CD4-positive, alpha-beta memory T cell (primary cell): ENCODE results near the gene CEP295NL. TPM values are rescaled to one million over a fixed set of nuclear protein-coding genes. Genes with fewer than 3 reads are reported as not detected.

Experiments used
- CTCF ChIA-PET: fragments of 350-600 bp; sonication (Branson Sonifier 250); formaldehyde crosslinking; loops from one replicate; lab custom pipeline; 2021; ENCODE audit warnings: inconsistent platforms; ENCODE audit not compliant: partially characterized antibody; lab: Charles Lee
- POLR2A ChIA-PET: fragments of 350-600 bp; sonication (Branson Sonifier 250); formaldehyde crosslinking; loops from one replicate; lab custom pipeline; 2021; ENCODE audit not compliant: partially characterized antibody; lab: Charles Lee
- DNase-seq, 5 donors: peaks; one replicate each; pipeline versions ENCODE4 v3.0.0 to v3.0.0-alpha.2; 2020 to 2022; ENCODE audit warnings: mixed read lengths in 1 of 5
- H3K27ac ChIP-seq: one replicate; pipeline ENCODE4 v1.7.0; 2013; ENCODE audit warnings: low read depth, low read length
- H3K27me3 ChIP-seq: 2 replicates; pipeline ENCODE4 v1.7.0; 2013; ENCODE audit warnings: mild to moderate bottlenecking, low read length, moderate library complexity; ENCODE audit not compliant: insufficient read depth
- H3K36me3 ChIP-seq: 2 replicates; pipeline ENCODE4 v1.7.0; 2013; ENCODE audit warnings: mild to moderate bottlenecking, low read length, moderate library complexity; ENCODE audit not compliant: insufficient read depth
- H3K4me1 ChIP-seq: 2 replicates; pipeline ENCODE4 v1.7.0; 2013; ENCODE audit warnings: mild to moderate bottlenecking, low read length, moderate library complexity; ENCODE audit not compliant: insufficient read depth
- H3K4me3 ChIP-seq, 2 donors: one replicate each; pipeline ENCODE4 v1.7.0; 2013; ENCODE audit warnings: low read length in 2 of 2, mild to moderate bottlenecking in 1 of 2
- H3K9me3 ChIP-seq, 2 donors: one replicate each; pipeline ENCODE4 v1.7.0; 2013; ENCODE audit warnings: low read length in 2 of 2, control low read depth in 1 of 2; ENCODE audit not compliant: control insufficient read depth in 1 of 2
- H3K27ac Mint-ChIP-seq, 7 donors: one replicate each; pipeline ENCODE4 v1.8.0; 2020 to 2021; ENCODE audit warnings: mixed read lengths in 7 of 7, mild to moderate bottlenecking in 6 of 7, inconsistent platforms in 3 of 7, moderate library complexity in 3 of 7
- H3K27me3 Mint-ChIP-seq, 2 donors: one replicate each; pipeline ENCODE4 v1.8.0; 2020 to 2021; ENCODE audit warnings: mixed read lengths in 2 of 2
- H3K36me3 Mint-ChIP-seq, 2 donors: one replicate each; pipeline ENCODE4 v1.8.0; 2020 to 2021; ENCODE audit warnings: mixed read lengths in 2 of 2, inconsistent platforms in 1 of 2, mild to moderate bottlenecking in 1 of 2
- H3K4me1 Mint-ChIP-seq, 4 donors: one replicate each; pipeline ENCODE4 v1.8.0; 2020 to 2021; ENCODE audit warnings: mixed read lengths in 4 of 4, mild to moderate bottlenecking in 1 of 4
- H3K4me3 Mint-ChIP-seq, 8 donors: one replicate each; pipeline ENCODE4 v1.8.0; 2020 to 2021; ENCODE audit warnings: mixed read lengths in 8 of 8, mild to moderate bottlenecking in 7 of 8, moderate library complexity in 6 of 8, inconsistent platforms in 3 of 8
- H3K9me3 Mint-ChIP-seq, 8 donors: one replicate each; pipeline ENCODE4 v1.8.0; 2020 to 2021; ENCODE audit warnings: mixed read lengths in 8 of 8, mild to moderate bottlenecking in 5 of 8, inconsistent platforms in 3 of 8, moderate library complexity in 1 of 8
- intact Hi-C: fragments of 100-400 bp; cut with micrococcal nuclease; formaldehyde crosslinking; loops from one replicate; pipeline ENCODE4 v1.15.1; 2023
- polyA plus RNA-seq, 2 donors: library from polyadenylated mRNA; unstranded; fragments of 300-500 nt; fragmentation: Illumina TruSeq; gene quantifications; one replicate each; pipeline ENCODE4 v1.2.3, GENCODE V29; 2021
- total RNA-seq, 2 experiments: library from RNA; stranded (reverse); gene quantifications; one replicate each; pipeline ENCODE4 v1.2.3, GENCODE V29; 2021

The CEP295NL gene
- total and polyA plus RNA-seq, 4 experiments from 2014 or later, result 0.28 TPM; not detected in 3

DNA sequence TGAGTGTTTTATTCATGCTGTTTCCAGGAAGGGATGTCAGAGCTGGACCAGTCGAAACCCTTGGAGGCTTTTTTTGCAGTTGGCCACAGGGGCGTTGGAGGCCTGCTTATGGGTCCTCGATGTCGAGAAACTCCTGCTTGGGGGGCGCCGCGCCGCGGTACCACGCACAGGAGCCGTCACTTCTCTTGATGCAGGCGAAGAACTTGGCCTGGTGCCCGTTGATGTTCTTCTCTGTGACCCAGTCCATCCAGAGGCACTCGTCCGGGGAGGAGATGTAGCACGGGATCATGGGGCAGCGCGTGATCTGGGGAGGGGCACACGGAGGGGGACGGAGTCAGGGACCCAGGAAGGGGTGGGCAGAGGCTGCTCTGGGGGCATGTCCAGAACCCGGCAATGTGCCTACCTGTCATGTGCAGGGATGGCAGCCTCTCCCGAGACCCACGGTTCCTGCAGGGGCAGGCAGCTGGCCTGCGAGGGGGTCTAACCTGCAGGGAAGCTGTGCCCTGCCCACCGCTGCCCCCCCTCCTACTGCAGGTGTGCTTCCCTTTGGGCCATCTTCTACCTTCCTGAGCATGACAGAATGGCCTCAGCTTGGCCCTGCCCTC, 47.3 kb downstream of the CEP295NL start:
- no peak for DNase-seq
- Mint-ChIP-seq H3K36me3 (no peaks in the 10 kb centered on the region), H3K27ac (no peak overlapping the region), H3K4me3 (no peak overlapping the region), H3K27me3 (no peaks in the 10 kb centered on the region), H3K4me1 (no peaks in the 10 kb centered on the region), H3K9me3 (no peaks in the 10 kb centered on the region)
- no peaks in the 10 kb centered on the region for H3K4me1 ChIP-seq
- H3K36me3 ChIP-seq, result no peaks in the 10 kb centered on the region
- intact Hi-C loops, result no loop called here
- POLR2A ChIA-PET, result no interaction called here
- CTCF ChIA-PET, result no interaction called here
- H3K9me3 ChIP-seq, result no peaks in the 10 kb centered on the region
- no peak overlapping the region for H3K4me3 ChIP-seq
- H3K27me3 ChIP-seq, result no peaks in the 10 kb centered on the region
- no peak overlapping the region for H3K27ac ChIP-seq

DNA sequence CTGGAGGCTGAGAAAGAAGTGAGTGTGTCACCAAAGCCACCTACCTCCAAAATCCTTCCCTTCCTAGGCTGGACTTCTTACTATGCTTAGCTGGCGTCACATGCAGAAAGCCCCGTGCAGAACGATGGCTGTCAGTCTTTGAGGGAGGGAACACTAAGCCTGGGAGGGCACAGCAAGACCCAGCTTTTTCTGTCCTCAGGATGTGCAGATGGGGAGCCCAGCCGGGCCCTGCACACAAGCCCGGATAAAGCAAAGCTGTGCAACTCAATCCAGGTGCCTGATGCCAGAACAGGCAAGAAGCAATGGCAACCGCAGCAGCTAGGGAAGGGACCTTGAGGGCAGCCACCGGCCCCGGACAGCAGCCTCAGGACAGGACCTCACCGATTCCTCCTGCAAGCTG, 48.5 kb downstream of the CEP295NL start:
- no peaks in the 10 kb centered on the region for H3K9me3 Mint-ChIP-seq
- Histone ChIP-seq H3K36me3 (no peaks in the 10 kb centered on the region), H3K27me3 (no peaks in the 10 kb centered on the region), H3K4me3 (no peak overlapping the region), H3K27ac (no peak overlapping the region), H3K4me1 (no peaks in the 10 kb centered on the region), H3K9me3 (no peaks in the 10 kb centered on the region)
- H3K27ac Mint-ChIP-seq, result peak overlapping the region in 2 of 7 donors; percentile 23 to 36
- no peak for DNase-seq
- H3K36me3 Mint-ChIP-seq, result no peaks in the 10 kb centered on the region
- intact Hi-C loops, result no loop called here
- H3K4me3 Mint-ChIP-seq, result no peak overlapping the region
- H3K4me1 Mint-ChIP-seq, result no peaks in the 10 kb centered on the region
- CTCF ChIA-PET, result interaction anchor here (1.1 kb wide), 1 partner anchor 11 kb away, joined by 5 read pairs; no protein-coding TSS in a partner anchor
- no peaks in the 10 kb centered on the region for H3K27me3 Mint-ChIP-seq
- POLR2A ChIA-PET, result no interaction called here

DNA sequence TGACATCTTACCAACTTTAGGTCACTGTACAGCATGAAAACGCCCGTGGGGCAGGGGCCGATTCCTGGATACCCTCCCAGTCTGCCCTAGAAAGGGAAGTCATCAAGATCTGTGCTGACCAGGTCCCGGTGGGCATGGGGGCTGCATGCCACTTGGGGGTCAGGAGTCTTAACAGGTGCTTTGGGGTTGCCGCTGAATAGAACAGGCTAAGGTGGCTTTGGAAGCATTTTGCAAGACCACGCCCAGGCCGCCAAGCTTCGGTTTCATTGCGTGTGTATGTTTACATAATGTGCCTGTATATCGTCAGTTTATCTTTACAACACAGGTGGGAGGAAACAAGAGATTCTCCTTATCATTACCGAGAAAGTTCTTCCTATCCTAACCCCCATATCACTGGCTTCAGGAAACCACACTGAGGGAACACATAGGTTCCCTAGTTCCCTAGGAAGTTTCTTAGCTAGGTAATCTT, 49.0 kb downstream of the CEP295NL start:
- POLR2A ChIA-PET, result no interaction called here
- H3K36me3 ChIP-seq, result no peaks in the 10 kb centered on the region
- H3K36me3 Mint-ChIP-seq, result no peaks in the 10 kb centered on the region
- CTCF ChIA-PET, result interaction anchor here (1.1 kb wide), 1 partner anchor 12 kb away, joined by 5 read pairs; no protein-coding TSS in a partner anchor
- H3K27ac Mint-ChIP-seq, result no peak overlapping the region
- no peak for DNase-seq
- no peak overlapping the region for H3K27ac ChIP-seq
- no peaks in the 10 kb centered on the region for H3K4me1 Mint-ChIP-seq
- H3K4me3 ChIP-seq, result no peak overlapping the region
- no peaks in the 10 kb centered on the region for H3K4me1 ChIP-seq
- intact Hi-C loops, result no loop called here
- no peaks in the 10 kb centered on the region for H3K27me3 ChIP-seq
- H3K4me3 Mint-ChIP-seq, result no peak overlapping the region
- no peaks in the 10 kb centered on the region for H3K9me3 ChIP-seq
- no peaks in the 10 kb centered on the region for H3K27me3 Mint-ChIP-seq
- no peaks in the 10 kb centered on the region for H3K9me3 Mint-ChIP-seq

DNA sequence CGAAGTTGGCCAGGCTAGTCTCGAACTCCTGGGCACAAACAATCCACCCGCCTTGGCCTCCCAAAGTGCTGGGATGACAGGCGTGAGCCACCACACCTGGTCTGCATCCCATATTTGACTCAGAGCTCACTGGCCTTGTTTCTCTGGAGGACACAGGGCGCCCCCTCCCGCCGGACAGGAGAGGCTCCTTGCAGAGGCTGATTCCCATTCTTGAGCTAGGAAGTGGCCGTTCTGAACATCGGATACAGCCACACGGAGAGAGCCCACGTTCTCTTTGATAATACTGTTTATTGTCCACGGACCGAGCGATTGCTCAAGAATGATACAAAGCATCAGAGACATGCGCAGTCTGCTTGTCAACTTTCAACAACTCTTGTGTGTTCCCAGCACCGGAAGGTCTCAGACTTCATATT, 50.3 kb downstream of the CEP295NL start:
- Histone ChIP-seq H3K4me1 (no peaks in the 10 kb centered on the region), H3K4me3 (no peak overlapping the region), H3K9me3 (no peaks in the 10 kb centered on the region), H3K36me3 (no peaks in the 10 kb centered on the region), H3K27me3 (no peaks in the 10 kb centered on the region), H3K27ac (no peak overlapping the region)
- intact Hi-C loops, result no loop called here
- Mint-ChIP-seq H3K27me3 (no peaks in the 10 kb centered on the region), H3K9me3 (no peaks in the 10 kb centered on the region), H3K4me3 (no peak overlapping the region), H3K4me1 (no peaks in the 10 kb centered on the region), H3K36me3 (no peaks in the 10 kb centered on the region), H3K27ac (no peak overlapping the region)
- POLR2A ChIA-PET, result interaction anchor here (0.7 kb wide), 1 partner anchor 63 kb away, joined by 3 read pairs; no protein-coding TSS in a partner anchor
- CTCF ChIA-PET, result interaction anchor here (1.0 to 1.6 kb wide), 3 partner anchors 13 to 356 kb away, joined by 4 to 6 read pairs (median 4); no protein-coding TSS in a partner anchor
- no peak for DNase-seq

DNA sequence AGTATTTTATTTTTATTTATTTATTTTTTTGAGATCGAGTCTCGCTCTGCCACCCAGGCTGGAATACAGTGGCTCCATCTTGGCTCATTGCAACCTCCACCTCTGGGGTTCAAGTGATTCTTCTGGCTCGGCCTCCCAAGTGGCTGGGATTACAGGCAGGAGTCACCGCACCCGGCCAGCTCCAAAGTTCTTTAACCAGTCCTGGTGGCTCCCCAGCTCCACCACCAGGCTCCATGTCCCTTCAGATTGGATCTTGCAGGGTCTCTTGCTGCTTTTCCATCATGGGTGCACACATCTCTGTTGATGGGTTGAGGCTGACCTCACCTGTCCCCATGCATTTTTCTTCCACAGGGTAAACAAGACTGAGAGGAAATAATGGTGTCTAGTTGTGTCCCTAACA, 54.0 kb downstream of the CEP295NL start:
- no peak overlapping the region for H3K27ac ChIP-seq
- Mint-ChIP-seq H3K36me3 (no peaks in the 10 kb centered on the region), H3K4me1 (peaks cover 0 to 6% (median 2%) of the 10 kb centered on the region in 4 donors), H3K27ac (no peak overlapping the region), H3K9me3 (no peaks in the 10 kb centered on the region), H3K4me3 (no peak overlapping the region), H3K27me3 (no peaks in the 10 kb centered on the region)
- H3K4me3 ChIP-seq, result no peak overlapping the region
- intact Hi-C loops, result no loop called here
- POLR2A ChIA-PET, result no interaction called here
- H3K4me1 ChIP-seq, result no peaks in the 10 kb centered on the region
- H3K27me3 ChIP-seq, result no peaks in the 10 kb centered on the region
- CTCF ChIA-PET, result no interaction called here
- no peaks in the 10 kb centered on the region for H3K36me3 ChIP-seq
- DNase-seq, result no peak
- no peaks in the 10 kb centered on the region for H3K9me3 ChIP-seq

DNA sequence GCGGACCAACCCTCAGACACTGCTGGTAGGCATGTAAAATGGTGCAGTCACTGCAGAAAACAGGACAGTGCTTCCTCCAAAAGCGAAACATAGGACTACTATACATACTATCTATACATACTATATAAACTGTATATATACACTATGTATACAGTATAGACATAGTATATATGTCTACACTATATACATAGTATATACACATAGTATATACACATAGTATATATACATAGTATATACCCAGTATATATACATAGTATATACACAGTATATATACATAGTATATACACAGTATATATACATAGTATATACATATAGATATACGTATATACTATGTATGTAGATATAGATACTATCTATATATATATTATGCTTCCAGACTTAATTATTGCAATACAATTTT, 55.9 kb downstream of the CEP295NL start:
- intact Hi-C loops, result no loop called here
- H3K4me3 ChIP-seq, result no peak overlapping the region
- Mint-ChIP-seq H3K4me3 (no peak overlapping the region), H3K36me3 (no peaks in the 10 kb centered on the region), H3K4me1 (peaks cover 5 to 20% (median 12%) of the 10 kb centered on the region in 4 donors), H3K27ac (no peak overlapping the region), H3K9me3 (no peaks in the 10 kb centered on the region), H3K27me3 (no peaks in the 10 kb centered on the region)
- H3K27ac ChIP-seq, result no peak overlapping the region
- POLR2A ChIA-PET, result no interaction called here
- H3K4me1 ChIP-seq, result peaks cover 7% of the 10 kb centered on the region
- no peak for DNase-seq
- no peaks in the 10 kb centered on the region for H3K36me3 ChIP-seq
- H3K9me3 ChIP-seq, result no peaks in the 10 kb centered on the region
- CTCF ChIA-PET, result no interaction called here
- H3K27me3 ChIP-seq, result no peaks in the 10 kb centered on the region

DNA sequence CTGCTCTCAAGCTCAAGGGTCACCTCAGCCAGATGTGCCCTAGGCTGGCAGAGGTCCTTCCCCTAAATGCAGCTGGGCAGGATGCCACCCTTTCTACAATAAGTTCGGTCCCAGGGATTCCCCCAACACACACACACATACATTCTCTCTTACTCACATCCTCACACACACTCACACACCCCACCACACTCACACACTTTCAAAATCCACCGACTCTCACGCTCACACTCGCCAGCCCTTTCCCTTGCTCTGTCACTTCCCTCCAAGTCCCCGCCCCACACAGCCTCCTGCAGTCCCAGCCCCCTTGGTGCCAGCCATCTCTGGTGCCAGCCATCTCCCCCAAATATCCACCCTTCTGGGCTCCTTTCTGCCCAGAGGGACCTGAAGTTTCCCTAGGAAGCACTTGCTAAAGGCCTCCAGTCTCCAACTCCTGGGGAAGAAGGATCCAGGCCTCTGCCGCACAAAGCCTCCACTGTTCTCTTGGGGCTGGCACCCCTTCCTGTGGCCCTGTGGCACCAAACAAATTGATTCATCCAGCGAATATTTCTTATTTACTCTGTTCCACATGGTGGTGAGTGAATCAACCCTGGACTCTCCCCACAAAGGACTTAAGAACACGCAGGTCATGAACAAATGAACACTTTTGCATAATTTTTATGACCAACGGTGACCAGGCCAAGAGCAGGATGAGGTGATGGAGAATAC, 58.5 kb downstream of the CEP295NL start:
- intact Hi-C loops, result loop anchor here (5.0 kb wide), 1 partner anchor 37 kb away; no protein-coding TSS in a partner anchor
- H3K4me3 Mint-ChIP-seq, result peak overlapping the region in 1 of 8 donors; percentile 39
- peaks cover 2 to 8% of the 10 kb centered on the region in 2 donors for H3K36me3 Mint-ChIP-seq
- Histone ChIP-seq H3K4me3 (no peak overlapping the region), H3K4me1 (peaks cover 17% of the 10 kb centered on the region), H3K36me3 (no peaks in the 10 kb centered on the region), H3K9me3 (no peaks in the 10 kb centered on the region), H3K27me3 (no peaks in the 10 kb centered on the region), H3K27ac (no peak overlapping the region)
- no peaks in the 10 kb centered on the region for H3K9me3 Mint-ChIP-seq
- H3K27ac Mint-ChIP-seq, result peak overlapping the region in 4 of 7 donors; percentile 23 to 74 (median 70)
- no peaks in the 10 kb centered on the region for H3K27me3 Mint-ChIP-seq
- peak in 1 of 5 donors; percentile 50 for DNase-seq
- POLR2A ChIA-PET, result interaction anchor here (1.1 to 2.0 kb wide), 2 partner anchors 26 to 347 kb away, joined by 4 to 5 read pairs; no protein-coding TSS in a partner anchor
- CTCF ChIA-PET, result interaction anchor here (1.0 to 3.1 kb wide), 6 partner anchors 26 to 393 kb away, joined by 3 to 24 read pairs (median 8); no protein-coding TSS in a partner anchor
- H3K4me1 Mint-ChIP-seq, result peaks cover 11 to 38% (median 21%) of the 10 kb centered on the region in 4 donors
